Kidney (tissue), 14 donors: Measurements from ENCODE around the gene LIX1L. TPM values are rescaled to one million over a fixed set of nuclear protein-coding genes. Genes with fewer than 3 reads are reported as not detected.

ENCODE experiments used
- DNase-seq, 5 donors: peaks; one replicate each; pipeline ENCODE4 v3.0.0-alpha.2; 2013 to 2020
- FAIRE-seq: peaks from 2 replicates; lab custom pipeline; 2012; peaks lifted over from hg19 to GRCh38; lab: Jason Lieb, UNC
- H3K27ac ChIP-seq, 2 donors: one replicate each; pipeline ENCODE4 v1.7.0; 2013; ENCODE audit warnings: low read depth in 2 of 2, low read length in 2 of 2, inconsistent platforms in 1 of 2
- H3K27me3 ChIP-seq: one replicate; pipeline ENCODE4 v1.7.1; 2013; ENCODE audit warnings: low read length, inconsistent platforms; ENCODE audit not compliant: control insufficient read depth, insufficient read depth
- H3K36me3 ChIP-seq, 3 donors: one replicate each; pipeline versions ENCODE4 v1.7.0 to v1.7.1; 2013; ENCODE audit warnings: low read length in 3 of 3, control low read depth in 1 of 3, inconsistent platforms in 1 of 3; ENCODE audit not compliant: insufficient read depth in 3 of 3, control insufficient read depth in 2 of 3
- H3K4me1 ChIP-seq, 3 donors: one replicate each; pipeline versions ENCODE4 v1.7.0 to v1.7.1; 2013; ENCODE audit warnings: low read length in 3 of 3, inconsistent platforms in 1 of 3, low read depth in 1 of 3; ENCODE audit not compliant: control insufficient read depth in 2 of 3, insufficient read depth in 2 of 3
- H3K4me3 ChIP-seq, 3 donors: one replicate each; pipeline versions ENCODE4 v1.7.0 to v1.8.1; 2013; ENCODE audit warnings: low read length in 3 of 3, control low read depth in 1 of 3, inconsistent platforms in 1 of 3
- H3K9ac ChIP-seq, 3 donors: one replicate each; pipeline versions ENCODE4 v1.7.0 to v1.7.1; 2013; ENCODE audit warnings: low read length in 3 of 3, control low read depth in 1 of 3, inconsistent platforms in 1 of 3
- H3K9me3 ChIP-seq, 3 donors: one replicate each; pipeline versions ENCODE4 v1.7.0 to v1.7.1; 2013; ENCODE audit warnings: low read length in 3 of 3, control low read depth in 1 of 3, inconsistent platforms in 1 of 3; ENCODE audit not compliant: control insufficient read depth in 2 of 3, insufficient read depth in 1 of 3
- CTCF ChIP-seq: IDR thresholded peaks from 3 replicates; pipeline ENCODE4 v1.5.1; 2012; ENCODE audit warnings: mild to moderate bottlenecking, moderate library complexity, borderline replicate concordance; ENCODE audit not compliant: insufficient read depth; ENCODE audit errors: extremely low read depth
- intact Hi-C: fragments of 100-400 bp; cut with DNase I; formaldehyde crosslinking; loops from one replicate; pipeline ENCODE4 v1.11.1; 2022
- polyA plus RNA-seq: library from polyadenylated mRNA; stranded (reverse); fragments of 350-450 nt; fragmentation: Illumina TruSeq; extraction: RNeasy Lipid Tissue Mini Kit (QIAGEN cat#74804); gene quantifications from one replicate; pipeline ENCODE4 v1.2.3, GENCODE V29; 2014; ENCODE audit warnings: low read depth, low replicate concordance; ENCODE audit not compliant: insufficient read depth
- total RNA-seq: library from RNA; stranded (reverse); fragmentation: NEBNext Ultra II Directional; extraction: Animal tissue kit (Norgen Biotek cat#: 25700); gene quantifications from one replicate; pipeline ENCODE4 v1.2.1, GENCODE V29; 2021
- donor health status: control.
- donor health status: control.
- donor health status: control.
- donor health status: control.
- donor health status: control.
- donor health status: DM: yes; HTN: yes; CAD: no.
- donor health status: Normal renal cell carcinoma (clear cell type).

LIX1L gene
- total and polyA plus RNA-seq, 2 donors from 2014 or later: 10.0 to 27.8 TPM

- no peak overlapping the region for H3K9ac ChIP-seq
Measured at GRCh38 chr1:145942871-145943270, 14.9 kb downstream of the LIX1L start.

GRCh38 chr1:145942405-145942804 is 15.4 kb downstream of the LIX1L start:
- Histone ChIP-seq H3K36me3 (peaks cover 0 to 3% (median 0%) of the 10 kb centered on the region in 3 donors), H3K27ac (no peak overlapping the region), H3K27me3 (no peaks in the 10 kb centered on the region), H3K9ac (no peak overlapping the region), H3K4me3 (no peak overlapping the region), H3K4me1 (no peaks in the 10 kb centered on the region), H3K9me3 (no peaks in the 10 kb centered on the region)
- intact Hi-C loops: no loop called here
- DNase-seq: peak in 1 of 5 donors; percentile 16
- no peak for FAIRE-seq
- no peak for TF ChIP-seq CTCF

More at GRCh38 chr1:145942871-145943270, 14.9 kb downstream of the LIX1L start:
- Histone ChIP-seq H3K9me3 (no peaks in the 10 kb centered on the region), H3K36me3 (peaks cover 0 to 3% (median 0%) of the 10 kb centered on the region in 3 donors), H3K4me3 (no peak overlapping the region), H3K4me1 (no peaks in the 10 kb centered on the region), H3K27ac (no peak overlapping the region), H3K27me3 (no peaks in the 10 kb centered on the region)
- TF ChIP-seq CTCF: no peak
- DNase-seq (no peak), FAIRE-seq (no peak)
- intact Hi-C loops: no loop called here

- no peak overlapping the region for H3K27ac ChIP-seq
- no peak for TF ChIP-seq CTCF
- FAIRE-seq: no peak
- no peak overlapping the region for H3K9ac ChIP-seq
- intact Hi-C loops: no loop called here
- no peaks in the 10 kb centered on the region for H3K27me3 ChIP-seq
- no peaks in the 10 kb centered on the region for H3K4me1 ChIP-seq
- H3K4me3 ChIP-seq: no peak overlapping the region
- H3K36me3 ChIP-seq: peaks cover 0 to 6% (median 5%) of the 10 kb centered on the region in 3 donors
- H3K9me3 ChIP-seq: no peaks in the 10 kb centered on the region
- DNase-seq: no peak
Measured at GRCh38 chr1:145937436-145937835, 20.4 kb downstream of the LIX1L start.

- no peaks in the 10 kb centered on the region for H3K9me3 ChIP-seq
- H3K36me3 ChIP-seq: peaks cover 0 to 6% (median 4%) of the 10 kb centered on the region in 3 donors
- H3K27me3 ChIP-seq: no peaks in the 10 kb centered on the region
- no peak overlapping the region for H3K27ac ChIP-seq
- H3K9ac ChIP-seq: no peak overlapping the region
- TF ChIP-seq CTCF: no peak
- intact Hi-C loops: no loop called here
- H3K4me1 ChIP-seq: no peaks in the 10 kb centered on the region
- FAIRE-seq (no peak), DNase-seq (no peak)
- H3K4me3 ChIP-seq: no peak overlapping the region
Measured at GRCh38 chr1:145936247-145936646, 21.6 kb downstream of the LIX1L start.
